ENCODE results near the gene GJD3. TPM values are rescaled to one million over a fixed set of nuclear protein-coding genes. Genes with fewer than 3 reads are reported as not detected.

GJD3 gene
- total RNA-seq, 1 experiment from 2014 or later = 0.33 TPM

DNA sequence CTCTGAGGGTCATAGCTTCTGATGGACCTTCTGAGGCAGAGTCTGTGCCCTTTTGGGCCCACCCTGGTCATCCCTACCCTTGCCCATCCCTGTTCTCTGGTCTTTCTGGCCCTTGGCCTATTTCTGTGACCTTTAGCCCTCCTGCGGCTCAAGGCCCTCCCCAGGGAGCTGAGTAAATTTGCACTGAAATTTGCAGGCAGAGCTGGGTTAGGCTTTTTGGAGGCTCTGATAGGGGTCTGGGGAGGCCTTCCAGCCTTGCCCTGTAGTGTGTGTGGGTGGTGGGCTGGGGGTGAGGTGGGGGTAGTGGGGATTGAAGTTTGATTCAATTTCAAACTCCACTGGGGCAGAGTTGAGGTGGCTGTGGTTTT is 37.7 kb downstream of the GJD3 start:
- ChIA-PET POLR2A (interaction anchor here (0.7 kb wide), 1 partner anchor 12 kb away, joined by 11 read pairs; no protein-coding TSS in a partner anchor), CTCF (interaction anchor here (0.6 kb wide), 1 partner anchor 10 kb away, joined by 3 read pairs; no protein-coding TSS in a partner anchor)
- no peak for ATAC-seq
- no peaks in the 10 kb centered on the region for H3K27me3 ChIP-seq (ENCODE audit: control insufficient read depth, insufficient read depth, low read length)
- no peak for DNase-seq (ENCODE audit: low read depth, low spot score)
- BruUV-seq (replicated peaks) = no TSS peak
- intact Hi-C loops (cut with micrococcal nuclease; ENCODE audit: unreplicated experiment) = no loop called here
- TF ChIP-seq REST (IDR thresholded peaks at IDR 0.05; ENCODE audit: insufficient read depth in 1 of 2, low read depth in 2 of 2, low read length in 1 of 2) (no peak), TCF7L2 (IDR thresholded peaks at IDR 0.05; ENCODE audit: low read depth, low read length) (no peak), SIN3A (IDR thresholded peaks at IDR 0.05; ENCODE audit: borderline replicate concordance, insufficient read depth, low read depth, low read length) (no peak), POLR2AphosphoS5 (IDR thresholded peaks at IDR 0.05; ENCODE audit: low read depth, low read length) (no peak)
- TF ChIP-seq, protein P1, sequence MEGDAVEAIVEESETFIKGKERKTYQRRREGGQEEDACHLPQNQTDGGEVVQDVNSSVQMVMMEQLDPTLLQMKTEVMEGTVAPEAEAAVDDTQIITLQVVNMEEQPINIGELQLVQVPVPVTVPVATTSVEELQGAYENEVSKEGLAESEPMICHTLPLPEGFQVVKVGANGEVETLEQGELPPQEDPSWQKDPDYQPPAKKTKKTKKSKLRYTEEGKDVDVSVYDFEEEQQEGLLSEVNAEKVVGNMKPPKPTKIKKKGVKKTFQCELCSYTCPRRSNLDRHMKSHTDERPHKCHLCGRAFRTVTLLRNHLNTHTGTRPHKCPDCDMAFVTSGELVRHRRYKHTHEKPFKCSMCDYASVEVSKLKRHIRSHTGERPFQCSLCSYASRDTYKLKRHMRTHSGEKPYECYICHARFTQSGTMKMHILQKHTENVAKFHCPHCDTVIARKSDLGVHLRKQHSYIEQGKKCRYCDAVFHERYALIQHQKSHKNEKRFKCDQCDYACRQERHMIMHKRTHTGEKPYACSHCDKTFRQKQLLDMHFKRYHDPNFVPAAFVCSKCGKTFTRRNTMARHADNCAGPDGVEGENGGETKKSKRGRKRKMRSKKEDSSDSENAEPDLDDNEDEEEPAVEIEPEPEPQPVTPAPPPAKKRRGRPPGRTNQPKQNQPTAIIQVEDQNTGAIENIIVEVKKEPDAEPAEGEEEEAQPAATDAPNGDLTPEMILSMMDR (IDR thresholded peaks at IDR 0.05) = no peak
- H3K27ac ChIP-seq (ENCODE audit: low read length) = peak overlapping the region; percentile 69
- peaks cover 86% of the 10 kb centered on the region for H3K4me1 ChIP-seq (ENCODE audit: control insufficient read depth, insufficient read depth, low read length)
- in situ Hi-C loops (cut with HindIII; ENCODE audit: low pct_unique_long_range_greater_than_20kb, low sequenced_read_pairs) = no loop called here
- peak overlapping the region in 1 of 2 experiments; percentile 15; a peak in 2 of 4 replicates for H3K4me3 ChIP-seq (ENCODE audit: low read depth in 2 of 2, low read length in 2 of 2)
- no peaks in the 10 kb centered on the region for H3K36me3 ChIP-seq (ENCODE audit: control insufficient read depth, insufficient read depth, low read length)
- H3K9me3 ChIP-seq (ENCODE audit: control insufficient read depth, insufficient read depth, low read depth, low read length) = no peaks in the 10 kb centered on the region

DNA sequence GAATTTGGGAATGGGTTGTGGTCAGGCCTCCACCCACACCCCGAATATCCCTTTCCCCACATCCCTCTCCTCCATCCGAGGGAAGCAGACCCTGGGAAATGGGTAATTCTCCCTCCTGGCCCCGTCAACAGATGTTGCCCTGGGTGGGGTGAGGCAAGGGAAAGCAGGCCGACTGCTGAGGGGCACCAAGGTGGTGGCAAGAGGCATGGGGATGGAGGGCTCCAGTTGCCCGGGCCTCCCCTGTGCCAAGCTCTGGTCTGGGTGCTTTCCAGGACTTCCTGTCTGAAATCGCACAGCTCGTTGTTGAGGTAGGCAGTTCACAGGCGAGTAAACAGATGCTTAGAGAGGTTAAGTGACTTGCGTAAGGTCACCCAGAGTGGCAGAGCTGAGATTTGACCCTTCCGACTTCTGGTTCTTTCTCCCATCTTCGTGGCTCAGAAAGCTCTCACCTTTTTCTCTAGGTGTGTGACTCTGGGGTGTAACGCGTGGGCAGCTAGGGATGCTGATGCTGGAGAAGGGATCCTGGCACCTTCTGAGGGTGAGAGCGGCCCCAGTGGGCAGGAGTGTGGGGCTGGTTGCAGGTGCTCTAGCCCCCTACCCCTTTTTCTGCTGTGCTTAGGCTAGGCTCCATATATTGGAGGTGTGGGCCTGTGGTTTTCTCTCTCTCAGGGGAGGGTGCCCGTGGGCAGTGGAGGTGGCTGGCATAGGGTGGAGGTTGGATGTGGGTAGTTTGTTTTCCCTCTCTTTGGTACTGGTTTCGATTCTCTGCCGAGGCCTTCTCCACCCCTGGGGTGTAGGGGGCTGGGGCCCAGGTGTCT is 38.3 kb downstream of the GJD3 start:
- peaks cover 86% of the 10 kb centered on the region for H3K4me1 ChIP-seq (ENCODE audit: control insufficient read depth, insufficient read depth, low read length)
- TF ChIP-seq SIN3A (IDR thresholded peaks at IDR 0.05; ENCODE audit: borderline replicate concordance, insufficient read depth, low read depth, low read length) (no peak), POLR2AphosphoS5 (IDR thresholded peaks at IDR 0.05; ENCODE audit: low read depth, low read length) (no peak), TCF7L2 (IDR thresholded peaks at IDR 0.05; ENCODE audit: low read depth, low read length) (no peak), REST (IDR thresholded peaks at IDR 0.05; ENCODE audit: insufficient read depth in 1 of 2, low read depth in 2 of 2, low read length in 1 of 2) (no peak)
- TF ChIP-seq, protein P1 (IDR thresholded peaks at IDR 0.05) = no peak
- BruUV-seq (replicated peaks) = no TSS peak
- no peaks in the 10 kb centered on the region for H3K36me3 ChIP-seq (ENCODE audit: control insufficient read depth, insufficient read depth, low read length)
- H3K27me3 ChIP-seq (ENCODE audit: control insufficient read depth, insufficient read depth, low read length) = no peaks in the 10 kb centered on the region
- peak overlapping the region in 1 of 2 experiments; percentile 15; a peak in 2 of 4 replicates for H3K4me3 ChIP-seq (ENCODE audit: low read depth in 2 of 2, low read length in 2 of 2)
- intact Hi-C loops (cut with micrococcal nuclease; ENCODE audit: unreplicated experiment) (no loop called here), in situ Hi-C loops (cut with HindIII; ENCODE audit: low pct_unique_long_range_greater_than_20kb, low sequenced_read_pairs) (no loop called here)
- no peak for DNase-seq (ENCODE audit: low read depth, low spot score)
- peak; percentile 28 for ATAC-seq
- POLR2A ChIA-PET = interaction anchor here (0.7 kb wide), 2 partner anchors 9 to 13 kb away, joined by 11 read pairs; no protein-coding TSS in a partner anchor
- H3K27ac ChIP-seq (ENCODE audit: low read length) = peak overlapping the region; percentile 69
- no peaks in the 10 kb centered on the region for H3K9me3 ChIP-seq (ENCODE audit: control insufficient read depth, insufficient read depth, low read depth, low read length)
- CTCF ChIA-PET = interaction anchor here (0.6 kb wide), 1 partner anchor 9 kb away, joined by 3 read pairs; no protein-coding TSS in a partner anchor
